ENCODE data around the gene UPK1B.

The UPK1B gene

GRCh38 chr3:119228373-119229145 lies 55.2 kb downstream of the UPK1B start:
- no peak overlapping the region for H3K9ac ChIP-seq (ENCODE audit: low read length)
- H3K4me3 ChIP-seq (ENCODE audit: low read length), result no peak overlapping the region
- H3K36me3 ChIP-seq (ENCODE audit: control insufficient read depth, low read depth, low read length), result peaks cover 77% of the 10 kb centered on the region
- no peaks in the 10 kb centered on the region for H3K27me3 ChIP-seq (ENCODE audit: control insufficient read depth, insufficient read depth, low read length)
- no peaks in the 10 kb centered on the region for H3K4me1 ChIP-seq (ENCODE audit: control insufficient read depth, low read depth, low read length)
- no peaks in the 10 kb centered on the region for H3K9me3 ChIP-seq (ENCODE audit: control insufficient read depth, low read depth, low read length)
- no peak overlapping the region for H3K27ac ChIP-seq (ENCODE audit: low read length)

- H3K36me3 ChIP-seq (ENCODE audit: control insufficient read depth, low read depth, low read length), result peaks cover 71% of the 10 kb centered on the region
- no peaks in the 10 kb centered on the region for H3K27me3 ChIP-seq (ENCODE audit: control insufficient read depth, insufficient read depth, low read length)
- no peaks in the 10 kb centered on the region for H3K9me3 ChIP-seq (ENCODE audit: control insufficient read depth, low read depth, low read length)
- H3K4me1 ChIP-seq (ENCODE audit: control insufficient read depth, low read depth, low read length), result no peaks in the 10 kb centered on the region
- no peak overlapping the region for H3K27ac ChIP-seq (ENCODE audit: low read length)
- H3K4me3 ChIP-seq (ENCODE audit: low read length), result no peak overlapping the region
- H3K9ac ChIP-seq (ENCODE audit: low read length), result no peak overlapping the region
Measured at GRCh38 chr3:119229190-119229589, 55.8 kb downstream of the UPK1B start.

DNA sequence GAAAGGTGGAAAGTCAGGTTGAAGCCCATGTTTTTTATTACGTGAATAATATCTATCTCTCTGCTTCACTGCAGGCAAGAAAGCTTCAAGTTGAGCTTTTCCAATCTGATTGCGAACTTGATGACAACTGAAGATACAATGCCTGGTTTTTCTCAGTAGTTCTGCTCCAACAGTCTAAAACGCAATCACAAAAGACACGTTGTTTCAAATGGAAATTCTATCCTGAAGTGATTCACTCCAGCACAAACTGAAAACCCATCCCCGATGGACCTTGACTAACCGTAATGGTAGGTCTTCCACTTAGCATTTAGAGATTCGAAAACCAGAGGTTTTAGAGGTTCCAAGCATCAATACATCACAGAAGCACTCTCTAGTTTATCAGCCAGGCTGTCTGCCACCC lies 56.7 kb downstream of the UPK1B start:
- no peak overlapping the region for H3K4me3 ChIP-seq (ENCODE audit: low read length)
- no peak overlapping the region for H3K27ac ChIP-seq (ENCODE audit: low read length)
- no peaks in the 10 kb centered on the region for H3K9me3 ChIP-seq (ENCODE audit: control insufficient read depth, low read depth, low read length)
- no peak overlapping the region for H3K9ac ChIP-seq (ENCODE audit: low read length)
- H3K36me3 ChIP-seq (ENCODE audit: control insufficient read depth, low read depth, low read length), result peaks cover 72% of the 10 kb centered on the region
- no peaks in the 10 kb centered on the region for H3K4me1 ChIP-seq (ENCODE audit: control insufficient read depth, low read depth, low read length)
- H3K27me3 ChIP-seq (ENCODE audit: control insufficient read depth, insufficient read depth, low read length), result no peaks in the 10 kb centered on the region

- Histone ChIP-seq H3K4me3 (ENCODE audit: low read length) (no peak overlapping the region), H3K9me3 (ENCODE audit: control insufficient read depth, low read depth, low read length) (no peaks in the 10 kb centered on the region), H3K27ac (ENCODE audit: low read length) (no peak overlapping the region), H3K36me3 (ENCODE audit: control insufficient read depth, low read depth, low read length) (peaks cover 76% of the 10 kb centered on the region), H3K27me3 (ENCODE audit: control insufficient read depth, insufficient read depth, low read length) (no peaks in the 10 kb centered on the region), H3K4me1 (ENCODE audit: control insufficient read depth, low read depth, low read length) (no peaks in the 10 kb centered on the region), H3K9ac (ENCODE audit: low read length) (no peak overlapping the region)
Measured at GRCh38 chr3:119230745-119231144, 57.3 kb downstream of the UPK1B start.

DNA sequence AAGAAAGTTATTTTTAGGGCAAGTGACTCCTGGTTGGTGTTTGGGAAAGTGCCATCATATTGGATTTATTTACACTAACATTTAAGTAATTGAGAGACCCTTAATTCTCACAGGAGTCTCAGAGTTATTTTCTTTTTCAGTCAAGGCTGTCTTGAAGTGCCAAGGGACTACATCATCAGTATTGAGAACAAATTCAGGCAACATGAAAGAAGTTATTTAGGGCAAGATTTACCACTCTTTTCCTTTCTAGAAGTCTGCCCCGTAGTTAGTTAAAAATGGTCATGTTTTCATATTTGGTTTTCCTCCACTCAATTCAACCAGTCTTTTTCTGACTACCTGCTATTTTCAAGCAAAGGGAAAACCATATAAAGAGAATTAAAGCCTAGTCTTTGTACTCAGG lies 61.2 kb downstream of the UPK1B start:
- H3K9me3 ChIP-seq (ENCODE audit: control insufficient read depth, low read depth, low read length), result no peaks in the 10 kb centered on the region
- no peak overlapping the region for H3K27ac ChIP-seq (ENCODE audit: low read length)
- H3K4me1 ChIP-seq (ENCODE audit: control insufficient read depth, low read depth, low read length), result no peaks in the 10 kb centered on the region
- H3K27me3 ChIP-seq (ENCODE audit: control insufficient read depth, insufficient read depth, low read length), result no peaks in the 10 kb centered on the region
- H3K36me3 ChIP-seq (ENCODE audit: control insufficient read depth, low read depth, low read length), result peaks cover 56% of the 10 kb centered on the region
- no peak overlapping the region for H3K4me3 ChIP-seq (ENCODE audit: low read length)
- H3K9ac ChIP-seq (ENCODE audit: low read length), result no peak overlapping the region

GRCh38 chr3:119235151-119235550 lies 61.8 kb downstream of the UPK1B start:
- Histone ChIP-seq H3K4me1 (ENCODE audit: control insufficient read depth, low read depth, low read length) (no peaks in the 10 kb centered on the region), H3K4me3 (ENCODE audit: low read length) (no peak overlapping the region), H3K9ac (ENCODE audit: low read length) (no peak overlapping the region), H3K27me3 (ENCODE audit: control insufficient read depth, insufficient read depth, low read length) (no peaks in the 10 kb centered on the region), H3K27ac (ENCODE audit: low read length) (no peak overlapping the region), H3K36me3 (ENCODE audit: control insufficient read depth, low read depth, low read length) (peaks cover 50% of the 10 kb centered on the region), H3K9me3 (ENCODE audit: control insufficient read depth, low read depth, low read length) (no peaks in the 10 kb centered on the region)

- H3K9me3 ChIP-seq (ENCODE audit: control insufficient read depth, low read depth, low read length), result no peaks in the 10 kb centered on the region
- H3K27me3 ChIP-seq (ENCODE audit: control insufficient read depth, insufficient read depth, low read length), result no peaks in the 10 kb centered on the region
- H3K4me1 ChIP-seq (ENCODE audit: control insufficient read depth, low read depth, low read length), result no peaks in the 10 kb centered on the region
- H3K4me3 ChIP-seq (ENCODE audit: low read length), result no peak overlapping the region
- H3K9ac ChIP-seq (ENCODE audit: low read length), result no peak overlapping the region
- H3K36me3 ChIP-seq (ENCODE audit: control insufficient read depth, low read depth, low read length), result peaks cover 39% of the 10 kb centered on the region
- H3K27ac ChIP-seq (ENCODE audit: low read length), result no peak overlapping the region
Measured at GRCh38 chr3:119236756-119237155, 63.4 kb downstream of the UPK1B start.

DNA sequence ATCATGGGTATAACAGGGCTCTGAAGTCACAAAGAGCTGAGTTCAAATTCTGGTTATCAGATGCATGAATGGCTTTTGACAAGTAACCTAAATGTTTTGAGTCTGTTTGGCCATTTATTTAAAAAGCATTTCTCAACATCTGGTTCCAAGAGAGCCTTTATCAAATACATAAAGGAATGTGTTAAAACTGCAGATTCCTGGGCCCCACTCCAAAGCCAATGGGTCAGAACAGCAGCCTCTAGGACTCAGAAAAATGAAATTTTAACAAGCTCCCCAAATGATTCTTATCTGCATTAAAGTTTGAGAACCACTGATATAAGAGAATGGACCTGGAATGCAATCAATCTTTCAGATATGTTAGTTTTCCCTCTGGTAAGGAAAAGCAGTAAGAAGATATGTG lies 63.9 kb downstream of the UPK1B start:
- Histone ChIP-seq H3K9ac (ENCODE audit: low read length) (no peak overlapping the region), H3K27me3 (ENCODE audit: control insufficient read depth, insufficient read depth, low read length) (no peaks in the 10 kb centered on the region), H3K4me1 (ENCODE audit: control insufficient read depth, low read depth, low read length) (no peaks in the 10 kb centered on the region), H3K9me3 (ENCODE audit: control insufficient read depth, low read depth, low read length) (no peaks in the 10 kb centered on the region), H3K36me3 (ENCODE audit: control insufficient read depth, low read depth, low read length) (peaks cover 38% of the 10 kb centered on the region), H3K4me3 (ENCODE audit: low read length) (no peak overlapping the region), H3K27ac (ENCODE audit: low read length) (no peak overlapping the region)

DNA sequence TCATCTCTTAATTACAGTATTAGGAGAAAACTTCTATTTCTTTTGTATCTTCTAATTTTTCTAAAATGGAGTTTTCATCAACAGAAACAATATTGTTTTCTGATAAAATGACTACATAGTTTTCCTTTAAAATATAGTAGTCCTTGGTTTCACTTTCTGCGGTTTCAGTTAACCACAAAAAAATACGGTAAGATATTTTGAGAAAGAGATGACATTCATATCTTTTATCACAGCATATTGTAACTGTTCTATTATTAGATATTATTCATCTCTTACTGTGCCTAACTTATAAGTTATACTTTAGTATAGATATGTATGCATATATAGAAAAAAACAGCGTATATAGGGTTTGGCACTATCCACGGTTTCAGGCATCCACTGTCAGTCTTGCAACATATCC lies 65.0 kb downstream of the UPK1B start:
- H3K27me3 ChIP-seq (ENCODE audit: control insufficient read depth, insufficient read depth, low read length), result no peaks in the 10 kb centered on the region
- H3K9me3 ChIP-seq (ENCODE audit: control insufficient read depth, low read depth, low read length), result no peaks in the 10 kb centered on the region
- H3K4me3 ChIP-seq (ENCODE audit: low read length), result peak overlapping the region; percentile 27
- H3K4me1 ChIP-seq (ENCODE audit: control insufficient read depth, low read depth, low read length), result no peaks in the 10 kb centered on the region
- no peak overlapping the region for H3K27ac ChIP-seq (ENCODE audit: low read length)
- H3K36me3 ChIP-seq (ENCODE audit: control insufficient read depth, low read depth, low read length), result peaks cover 31% of the 10 kb centered on the region
- H3K9ac ChIP-seq (ENCODE audit: low read length), result no peak overlapping the region

DNA sequence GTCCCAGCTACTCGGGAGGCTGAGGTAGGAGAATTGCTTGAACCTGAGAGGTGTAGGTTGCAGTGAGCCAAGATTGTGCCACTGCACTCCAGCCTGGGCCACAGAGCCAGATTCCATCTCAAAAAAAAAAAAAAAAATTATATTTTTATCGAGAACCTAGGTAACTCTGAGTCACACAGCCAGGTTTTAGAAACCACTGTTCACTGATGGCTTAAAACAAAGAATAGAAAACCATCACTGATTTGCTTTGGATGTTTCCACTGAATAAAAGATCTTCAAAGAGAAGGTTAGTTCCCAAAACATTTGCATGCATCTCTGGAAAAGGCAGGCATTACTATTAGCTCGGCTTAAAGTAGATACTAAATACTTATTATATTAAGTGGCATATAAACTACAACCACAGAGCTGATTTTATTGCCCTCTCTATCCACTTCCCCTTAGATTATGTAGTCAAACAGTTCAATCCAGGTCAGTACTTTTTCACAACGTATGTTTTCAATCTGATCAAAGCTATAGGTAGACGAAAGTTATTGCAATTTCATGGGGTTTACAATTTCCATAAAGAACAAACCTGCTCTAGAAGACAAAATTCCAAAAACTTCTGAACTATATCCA lies 65.9 kb downstream of the UPK1B start:
- no peak overlapping the region for H3K27ac ChIP-seq (ENCODE audit: low read length)
- peak overlapping the region; percentile 64 for H3K9ac ChIP-seq (ENCODE audit: low read length)
- H3K4me3 ChIP-seq (ENCODE audit: low read length), result peak overlapping the region; percentile 73
- H3K9me3 ChIP-seq (ENCODE audit: control insufficient read depth, low read depth, low read length), result no peaks in the 10 kb centered on the region
- peaks cover 30% of the 10 kb centered on the region for H3K36me3 ChIP-seq (ENCODE audit: control insufficient read depth, low read depth, low read length)
- H3K4me1 ChIP-seq (ENCODE audit: control insufficient read depth, low read depth, low read length), result no peaks in the 10 kb centered on the region
- no peaks in the 10 kb centered on the region for H3K27me3 ChIP-seq (ENCODE audit: control insufficient read depth, insufficient read depth, low read length)

DNA sequence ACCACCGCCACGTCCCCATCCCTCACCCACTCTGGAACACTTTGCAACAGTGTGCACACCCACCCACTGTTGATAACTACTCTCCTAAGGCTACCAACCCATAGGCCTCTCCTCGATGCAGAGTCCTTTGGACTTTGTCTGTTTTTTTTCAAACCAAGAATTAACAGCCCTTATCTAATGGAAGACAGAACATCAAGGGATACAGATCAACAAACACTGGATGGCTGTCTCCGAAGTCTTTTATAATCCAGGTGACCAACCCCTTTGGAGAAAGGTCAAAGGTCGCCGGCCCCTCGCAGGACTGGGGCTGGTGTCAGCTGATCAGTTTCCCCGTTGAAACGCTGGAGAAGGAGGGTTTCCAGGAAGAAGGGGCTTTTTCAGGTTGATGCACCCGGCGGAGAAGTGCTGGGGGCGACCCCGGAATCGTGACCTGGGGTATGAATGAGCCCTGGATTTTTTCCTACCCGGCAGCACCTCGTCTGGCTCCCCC lies 66.7 kb downstream of the UPK1B start:
- H3K9me3 ChIP-seq (ENCODE audit: control insufficient read depth, low read depth, low read length), result no peaks in the 10 kb centered on the region
- no peak overlapping the region for H3K27ac ChIP-seq (ENCODE audit: low read length)
- H3K27me3 ChIP-seq (ENCODE audit: control insufficient read depth, insufficient read depth, low read length), result no peaks in the 10 kb centered on the region
- H3K4me3 ChIP-seq (ENCODE audit: low read length), result peak overlapping the region; percentile 73
- no peaks in the 10 kb centered on the region for H3K4me1 ChIP-seq (ENCODE audit: control insufficient read depth, low read depth, low read length)
- peaks cover 23% of the 10 kb centered on the region for H3K36me3 ChIP-seq (ENCODE audit: control insufficient read depth, low read depth, low read length)
- H3K9ac ChIP-seq (ENCODE audit: low read length), result peak overlapping the region; percentile 64

All from iPS-18a (cell line).